GM19025 (cell line): ENCODE data around the gene PML.

Experiments used
- ATAC-seq: cut with Tn5 transposase; IDR thresholded peaks from one replicate; pipeline ENCODE4 v1.9.1; 2021; ENCODE audit warnings: mild to moderate bottlenecking, low read depth, moderate library complexity; ENCODE audit not compliant: unreplicated experiment

PML gene

GRCh38 chr15:74006774-74007639 lies 12.5 kb downstream of the PML start:
- no peak for ATAC-seq

GRCh38 chr15:74007820-74008371 lies 13.4 kb downstream of the PML start:
- no peak for ATAC-seq

- no peak for ATAC-seq
Measured at GRCh38 chr15:74008901-74009300, 14.4 kb downstream of the PML start.

GRCh38 chr15:74010929-74011540 lies 16.5 kb downstream of the PML start:
- ATAC-seq, result no peak

- ATAC-seq, result no peak
Measured at GRCh38 chr15:74011610-74012009, 17.1 kb downstream of the PML start.

- no peak for ATAC-seq
Measured at GRCh38 chr15:74013374-74013894, 18.9 kb downstream of the PML start.

GRCh38 chr15:74019734-74020133 lies 25.2 kb downstream of the PML start:
- ATAC-seq, result no peak

GRCh38 chr15:74022706-74023470 lies 28.4 kb downstream of the PML start:
- ATAC-seq, result no peak

GRCh38 chr15:74024687-74025086 lies 30.2 kb downstream of the PML start:
- ATAC-seq, result no peak

- ATAC-seq, result no peak
Measured at GRCh38 chr15:74025436-74025835, 30.9 kb downstream of the PML start.

- no peak for ATAC-seq
Measured at GRCh38 chr15:74027688-74028087, 33.2 kb downstream of the PML start.

GRCh38 chr15:74028646-74029045 lies 34.1 kb downstream of the PML start:
- ATAC-seq, result no peak

GRCh38 chr15:74032046-74032445 lies 37.5 kb downstream of the PML start:
- no peak for ATAC-seq

- ATAC-seq, result no peak
Measured at GRCh38 chr15:74032606-74033561, 38.4 kb downstream of the PML start.

GRCh38 chr15:74034206-74034755 lies 39.8 kb downstream of the PML start:
- ATAC-seq, result no peak

- no peak for ATAC-seq
Measured at GRCh38 chr15:74035121-74036017, 40.9 kb downstream of the PML start.

- ATAC-seq, result no peak
Measured at GRCh38 chr15:74036271-74037170, 42.0 kb downstream of the PML start.
